Glutamatergic neuron (in vitro differentiated cells): ENCODE data around the gene B3GALT6. TPM values are rescaled to one million over a fixed set of nuclear protein-coding genes. Genes with fewer than 3 reads are reported as not detected.

Experiments used
- DNase-seq: peaks from one replicate; pipeline ENCODE4 v3.0.0; 2022
- H3K27ac Mint-ChIP-seq: one replicate; pipeline ENCODE4 v1.8.0; 2020; ENCODE audit warnings: mild to moderate bottlenecking, mixed read lengths, inconsistent platforms; ENCODE audit not compliant: unreplicated experiment
- H3K27me3 Mint-ChIP-seq: one replicate; pipeline ENCODE4 v1.8.0; 2020; ENCODE audit warnings: mild to moderate bottlenecking, moderate library complexity, mixed read lengths, inconsistent platforms; ENCODE audit not compliant: unreplicated experiment
- H3K36me3 Mint-ChIP-seq: one replicate; pipeline ENCODE4 v1.8.0; 2020; ENCODE audit warnings: mild to moderate bottlenecking, mixed read lengths, inconsistent platforms; ENCODE audit not compliant: unreplicated experiment
- H3K4me1 Mint-ChIP-seq: one replicate; pipeline ENCODE4 v1.8.0; 2020; ENCODE audit warnings: mild to moderate bottlenecking, low read depth, mixed read lengths, inconsistent platforms; ENCODE audit not compliant: unreplicated experiment
- H3K4me3 Mint-ChIP-seq: one replicate; pipeline ENCODE4 v1.8.0; 2020; ENCODE audit warnings: mild to moderate bottlenecking, mixed read lengths, inconsistent platforms; ENCODE audit not compliant: unreplicated experiment
- H3K9me3 Mint-ChIP-seq: one replicate; pipeline ENCODE4 v1.8.0; 2020; ENCODE audit warnings: mild to moderate bottlenecking, moderate library complexity, mixed read lengths, inconsistent platforms; ENCODE audit not compliant: unreplicated experiment
- total RNA-seq: library from RNA; stranded (reverse); fragmentation: NEBNext Ultra II Directional; extraction: Animal tissue kit (Norgen Biotek cat#: 25700); gene quantifications from one replicate; pipeline ENCODE4 v1.2.1, GENCODE V29; 2021; ENCODE audit not compliant: unreplicated experiment
- TF ChIP-seq, protein P1 (sequence below): fragments of 200-600 bp; sonication (generic); IDR thresholded peaks from one replicate; pipeline ENCODE4 v1.5.0; 2021; ENCODE audit not compliant: partially characterized antibody, unreplicated experiment

B3GALT6 gene
- total RNA-seq, 1 donor from 2014 or later = 30.0 TPM

DNA sequence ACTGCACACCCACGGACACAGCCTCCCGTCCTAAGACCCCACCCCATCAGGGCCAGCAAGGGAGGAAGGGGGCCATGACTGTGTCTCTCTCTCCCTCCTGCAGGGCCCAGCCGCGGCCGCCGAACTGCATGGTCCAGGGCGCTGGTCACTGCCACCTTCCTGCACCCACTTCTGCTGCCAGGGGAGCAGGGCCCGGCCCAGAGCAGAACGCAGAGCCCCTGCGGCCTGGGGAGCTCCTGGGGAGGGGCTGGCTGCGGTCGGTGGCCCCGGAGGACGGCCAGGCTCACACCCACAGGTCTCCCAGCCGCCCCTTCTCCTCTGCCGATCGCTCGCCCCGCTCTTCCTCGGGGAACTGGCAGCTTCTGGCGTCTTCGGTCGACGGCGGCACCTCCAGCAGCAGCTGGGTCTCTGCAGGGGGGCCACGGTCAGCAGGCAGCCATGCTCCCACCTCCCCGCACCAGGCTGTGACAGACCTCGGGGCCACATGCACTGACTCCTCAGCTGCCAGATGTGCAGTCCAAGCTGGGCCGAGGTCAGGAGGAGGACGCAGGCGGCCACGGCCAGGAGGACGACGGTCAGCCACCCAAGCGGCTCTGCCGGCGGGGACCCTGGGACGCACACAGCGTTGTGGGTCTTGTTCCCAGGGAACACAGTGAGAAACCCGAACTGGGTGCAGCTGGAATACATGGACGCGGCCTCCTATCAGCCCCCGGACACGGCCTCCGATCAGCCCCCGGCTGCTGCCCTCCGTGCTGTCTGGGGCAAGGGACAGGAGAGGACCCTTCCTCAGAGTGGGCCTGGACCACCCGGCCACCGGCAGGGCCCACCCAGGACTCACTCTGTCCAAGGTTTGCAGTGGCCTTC lies 28.2 kb upstream of the B3GALT6 start:
- TF ChIP-seq, protein P1, sequence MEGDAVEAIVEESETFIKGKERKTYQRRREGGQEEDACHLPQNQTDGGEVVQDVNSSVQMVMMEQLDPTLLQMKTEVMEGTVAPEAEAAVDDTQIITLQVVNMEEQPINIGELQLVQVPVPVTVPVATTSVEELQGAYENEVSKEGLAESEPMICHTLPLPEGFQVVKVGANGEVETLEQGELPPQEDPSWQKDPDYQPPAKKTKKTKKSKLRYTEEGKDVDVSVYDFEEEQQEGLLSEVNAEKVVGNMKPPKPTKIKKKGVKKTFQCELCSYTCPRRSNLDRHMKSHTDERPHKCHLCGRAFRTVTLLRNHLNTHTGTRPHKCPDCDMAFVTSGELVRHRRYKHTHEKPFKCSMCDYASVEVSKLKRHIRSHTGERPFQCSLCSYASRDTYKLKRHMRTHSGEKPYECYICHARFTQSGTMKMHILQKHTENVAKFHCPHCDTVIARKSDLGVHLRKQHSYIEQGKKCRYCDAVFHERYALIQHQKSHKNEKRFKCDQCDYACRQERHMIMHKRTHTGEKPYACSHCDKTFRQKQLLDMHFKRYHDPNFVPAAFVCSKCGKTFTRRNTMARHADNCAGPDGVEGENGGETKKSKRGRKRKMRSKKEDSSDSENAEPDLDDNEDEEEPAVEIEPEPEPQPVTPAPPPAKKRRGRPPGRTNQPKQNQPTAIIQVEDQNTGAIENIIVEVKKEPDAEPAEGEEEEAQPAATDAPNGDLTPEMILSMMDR = no peak
- DNase-seq = peak; percentile 20
- H3K4me3 Mint-ChIP-seq = no peak overlapping the region
- H3K27me3 Mint-ChIP-seq = peaks cover 6% of the 10 kb centered on the region
- H3K36me3 Mint-ChIP-seq = no peaks in the 10 kb centered on the region
- H3K4me1 Mint-ChIP-seq = peaks cover 4% of the 10 kb centered on the region
- peaks cover 5% of the 10 kb centered on the region for H3K9me3 Mint-ChIP-seq
- H3K27ac Mint-ChIP-seq = no peak overlapping the region

DNA sequence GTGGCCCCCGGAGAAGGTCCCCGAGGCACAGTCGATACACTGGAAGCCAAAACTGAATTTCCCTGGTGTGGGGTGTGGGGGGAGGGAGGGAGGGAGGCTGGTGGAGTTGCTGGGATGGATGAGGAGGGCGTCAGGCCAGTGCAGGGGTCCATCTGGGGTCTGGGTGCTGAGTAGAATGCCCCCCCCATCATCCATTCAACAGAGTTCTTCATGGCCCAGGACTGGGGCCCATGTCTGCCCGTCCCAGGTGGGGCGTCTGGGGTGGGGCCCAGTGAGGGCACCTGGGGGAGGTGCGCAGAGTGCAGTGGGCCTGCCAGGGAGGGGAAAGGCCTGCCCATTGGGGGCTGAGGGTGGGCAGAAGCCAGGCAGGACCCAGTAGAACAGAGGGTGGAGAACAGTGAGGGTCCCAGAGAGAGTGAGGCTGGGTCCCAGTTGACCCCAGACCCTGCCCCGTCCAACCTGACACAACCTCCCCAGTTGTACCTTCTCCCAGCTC lies 27.6 kb upstream of the B3GALT6 start:
- Mint-ChIP-seq H3K4me1 (peaks cover 5% of the 10 kb centered on the region), H3K27ac (no peak overlapping the region)

DNA sequence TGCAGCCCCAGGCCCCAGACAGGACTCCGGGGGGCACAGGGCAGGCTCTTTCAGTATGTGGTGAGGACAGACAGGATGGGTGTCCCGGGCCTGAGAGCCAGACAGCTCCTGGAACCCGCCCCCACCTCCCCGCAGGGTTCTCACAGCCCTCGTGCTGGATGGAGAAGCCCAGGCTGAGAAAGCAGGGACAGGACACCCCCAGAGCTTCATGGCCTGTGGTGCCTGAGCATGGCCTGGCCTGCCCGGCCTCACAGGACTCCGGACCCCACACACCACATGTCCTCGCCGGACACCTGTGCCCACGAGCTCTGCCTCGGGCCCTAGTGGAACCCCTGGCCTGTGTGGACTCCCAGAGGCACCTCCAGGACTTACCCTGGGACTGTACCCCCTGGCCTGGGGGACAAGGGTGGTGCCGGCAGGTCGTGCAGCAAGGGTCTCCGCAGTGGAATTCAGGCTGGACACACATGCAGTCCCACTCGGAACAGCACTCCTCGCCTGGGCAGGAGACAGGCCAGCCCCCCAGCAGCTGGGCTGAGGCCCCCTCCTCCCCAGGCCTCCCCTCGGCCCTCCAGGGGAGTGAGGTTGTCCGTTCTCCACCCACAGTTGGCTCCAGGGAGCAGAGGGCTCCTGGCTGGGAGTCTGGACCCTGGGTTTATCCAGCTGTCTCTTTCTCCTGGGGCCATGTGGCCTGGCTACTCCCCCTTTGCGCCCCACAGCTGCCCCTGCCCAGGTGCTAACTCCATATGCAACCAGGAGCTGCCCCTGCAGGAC lies 26.9 kb upstream of the B3GALT6 start:
- H3K36me3 Mint-ChIP-seq = no peaks in the 10 kb centered on the region

More for the DNA sequence above, 27.6 kb upstream of the B3GALT6 start:
- H3K36me3 Mint-ChIP-seq = no peaks in the 10 kb centered on the region
- peaks cover 6% of the 10 kb centered on the region for H3K27me3 Mint-ChIP-seq
- DNase-seq = peak; percentile 16
- peaks cover 5% of the 10 kb centered on the region for H3K9me3 Mint-ChIP-seq
- H3K4me3 Mint-ChIP-seq = no peak overlapping the region
- TF ChIP-seq, protein P1 = no peak

DNA sequence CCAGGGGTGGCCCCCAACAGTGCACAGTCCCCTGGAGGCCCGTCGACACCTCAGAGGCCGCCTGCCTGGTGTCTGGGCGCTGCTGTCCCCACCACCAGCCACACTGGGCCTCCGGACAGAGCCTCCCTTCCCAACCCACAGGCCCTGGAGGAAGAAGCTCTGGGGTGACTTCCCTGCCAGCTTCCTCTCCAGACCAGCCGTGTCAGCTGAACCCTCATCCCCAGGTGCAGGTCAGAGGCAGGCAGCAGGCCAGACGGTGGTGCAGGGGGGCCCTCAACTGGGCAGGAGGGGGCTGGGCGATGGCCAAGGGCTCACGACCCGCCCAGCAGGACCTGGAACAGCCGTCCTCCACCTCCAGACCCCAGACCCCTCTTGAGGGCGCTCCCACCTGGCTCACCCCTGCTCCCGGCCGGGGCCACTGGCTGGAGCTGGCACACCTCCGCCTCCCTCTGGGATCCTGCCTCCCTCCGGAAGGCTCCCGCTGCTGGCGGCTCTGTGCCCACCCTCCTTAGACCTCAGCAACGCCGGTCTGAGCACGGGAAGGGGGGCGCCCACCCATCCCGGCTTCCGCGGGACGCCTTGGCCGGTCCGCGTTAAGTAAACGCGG lies 26.2 kb upstream of the B3GALT6 start:
- H3K4me3 Mint-ChIP-seq = no peak overlapping the region
- H3K36me3 Mint-ChIP-seq = no peaks in the 10 kb centered on the region
- peaks cover 8% of the 10 kb centered on the region for H3K4me1 Mint-ChIP-seq
- peaks cover 5% of the 10 kb centered on the region for H3K9me3 Mint-ChIP-seq
- peak; percentile 17 for DNase-seq
- H3K27ac Mint-ChIP-seq = no peak overlapping the region
- H3K27me3 Mint-ChIP-seq = peaks cover 6% of the 10 kb centered on the region
- TF ChIP-seq, protein P1 = no peak

More for the DNA sequence above, 26.9 kb upstream of the B3GALT6 start:
- Mint-ChIP-seq H3K27me3 (peaks cover 6% of the 10 kb centered on the region), H3K9me3 (peaks cover 5% of the 10 kb centered on the region), H3K4me3 (no peak overlapping the region), H3K27ac (no peak overlapping the region), H3K4me1 (peaks cover 6% of the 10 kb centered on the region)
- DNase-seq = peak; percentile 17
- TF ChIP-seq, protein P1 = no peak
